ENCODE results near the gene ZNF169.

ZNF169 gene

GRCh38 chr9:94281101-94281500 lies 22.0 kb downstream of the ZNF169 start:
- no peak overlapping the region for H3K27ac ChIP-seq (ENCODE audit: extremely low read depth, low read depth, low read length)
- TF ChIP-seq ZNF174 (tag by site-specific recombination; IDR thresholded peaks at IDR 0.05) (no peak), ZNF175 (tag by site-specific recombination; IDR thresholded peaks at IDR 0.05) (no peak), ZNF324 (tag by site-specific recombination; IDR thresholded peaks at IDR 0.05) (no peak), ZNF280D (tag by site-specific recombination; IDR thresholded peaks at IDR 0.05) (no peak), REST (tag by site-specific recombination; IDR thresholded peaks at IDR 0.05) (no peak), PRDM2 (tag by site-specific recombination; IDR thresholded peaks at IDR 0.05; ENCODE audit: borderline replicate concordance) (no peak), ZNF350 (tag by site-specific recombination; IDR thresholded peaks at IDR 0.05) (no peak), ZNF514 (tag by site-specific recombination; IDR thresholded peaks at IDR 0.05) (no peak)
- TF ChIP-seq, protein P1, sequence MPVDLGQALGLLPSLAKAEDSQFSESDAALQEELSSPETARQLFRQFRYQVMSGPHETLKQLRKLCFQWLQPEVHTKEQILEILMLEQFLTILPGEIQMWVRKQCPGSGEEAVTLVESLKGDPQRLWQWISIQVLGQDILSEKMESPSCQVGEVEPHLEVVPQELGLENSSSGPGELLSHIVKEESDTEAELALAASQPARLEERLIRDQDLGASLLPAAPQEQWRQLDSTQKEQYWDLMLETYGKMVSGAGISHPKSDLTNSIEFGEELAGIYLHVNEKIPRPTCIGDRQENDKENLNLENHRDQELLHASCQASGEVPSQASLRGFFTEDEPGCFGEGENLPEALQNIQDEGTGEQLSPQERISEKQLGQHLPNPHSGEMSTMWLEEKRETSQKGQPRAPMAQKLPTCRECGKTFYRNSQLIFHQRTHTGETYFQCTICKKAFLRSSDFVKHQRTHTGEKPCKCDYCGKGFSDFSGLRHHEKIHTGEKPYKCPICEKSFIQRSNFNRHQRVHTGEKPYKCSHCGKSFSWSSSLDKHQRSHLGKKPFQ (tag by site-specific recombination; IDR thresholded peaks at IDR 0.05): no peak
- TF ChIP-seq, protein P2, sequence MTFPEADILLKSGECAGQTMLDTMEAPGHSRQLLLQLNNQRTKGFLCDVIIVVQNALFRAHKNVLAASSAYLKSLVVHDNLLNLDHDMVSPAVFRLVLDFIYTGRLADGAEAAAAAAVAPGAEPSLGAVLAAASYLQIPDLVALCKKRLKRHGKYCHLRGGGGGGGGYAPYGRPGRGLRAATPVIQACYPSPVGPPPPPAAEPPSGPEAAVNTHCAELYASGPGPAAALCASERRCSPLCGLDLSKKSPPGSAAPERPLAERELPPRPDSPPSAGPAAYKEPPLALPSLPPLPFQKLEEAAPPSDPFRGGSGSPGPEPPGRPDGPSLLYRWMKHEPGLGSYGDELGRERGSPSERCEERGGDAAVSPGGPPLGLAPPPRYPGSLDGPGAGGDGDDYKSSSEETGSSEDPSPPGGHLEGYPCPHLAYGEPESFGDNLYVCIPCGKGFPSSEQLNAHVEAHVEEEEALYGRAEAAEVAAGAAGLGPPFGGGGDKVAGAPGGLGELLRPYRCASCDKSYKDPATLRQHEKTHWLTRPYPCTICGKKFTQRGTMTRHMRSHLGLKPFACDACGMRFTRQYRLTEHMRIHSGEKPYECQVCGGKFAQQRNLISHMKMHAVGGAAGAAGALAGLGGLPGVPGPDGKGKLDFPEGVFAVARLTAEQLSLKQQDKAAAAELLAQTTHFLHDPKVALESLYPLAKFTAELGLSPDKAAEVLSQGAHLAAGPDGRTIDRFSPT (tag by site-specific recombination; IDR thresholded peaks at IDR 0.05): no peak
- TF ChIP-seq, protein P3, sequence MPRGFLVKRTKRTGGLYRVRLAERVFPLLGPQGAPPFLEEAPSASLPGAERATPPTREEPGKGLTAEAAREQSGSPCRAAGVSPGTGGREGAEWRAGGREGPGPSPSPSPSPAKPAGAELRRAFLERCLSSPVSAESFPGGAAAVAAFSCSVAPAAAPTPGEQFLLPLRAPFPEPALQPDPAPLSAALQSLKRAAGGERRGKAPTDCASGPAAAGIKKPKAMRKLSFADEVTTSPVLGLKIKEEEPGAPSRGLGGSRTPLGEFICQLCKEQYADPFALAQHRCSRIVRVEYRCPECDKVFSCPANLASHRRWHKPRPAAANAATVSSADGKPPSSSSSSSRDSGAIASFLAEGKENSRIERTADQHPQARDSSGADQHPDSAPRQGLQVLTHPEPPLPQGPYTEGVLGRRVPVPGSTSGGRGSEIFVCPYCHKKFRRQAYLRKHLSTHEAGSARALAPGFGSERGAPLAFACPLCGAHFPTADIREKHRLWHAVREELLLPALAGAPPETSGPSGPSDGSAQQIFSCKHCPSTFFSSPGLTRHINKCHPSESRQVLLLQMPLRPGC (tag by site-specific recombination; IDR thresholded peaks at IDR 0.05): no peak
- H3K4me1 ChIP-seq (ENCODE audit: control insufficient read depth, insufficient read depth, low read length): no peaks in the 10 kb centered on the region
- ChIA-PET POLR2A (no interaction called here), CTCF (interaction anchor here (0.7 kb wide), 1 partner anchor 11 kb away, joined by 3 read pairs; no protein-coding TSS in a partner anchor)
- H3K9me3 ChIP-seq (ENCODE audit: control insufficient read depth, insufficient read depth, low read depth, low read length): no peaks in the 10 kb centered on the region
- no peak overlapping the region for H3K4me3 ChIP-seq (ENCODE audit: low read depth, low read length)
- H3K36me3 ChIP-seq (ENCODE audit: control insufficient read depth in 2 of 2, insufficient read depth in 1 of 2, low read length in 2 of 2): peaks cover 0 to 26% of the 10 kb centered on the region in 2 experiments; a peak in 1 of 3 replicates

Measured in HEK293 (cell line).